Activated T-helper 2 cell treated with anti-CD3 and anti-CD28 coated beads, Interferon-gamma antibody, Interleukin-2, Interleukin-4, amounts not matched to agents 10 μg/mL and 5 μg/mL and 100 μg/mL, durations not matched to agents 14 hours and 24 hours and 36 hours (primary cell): ENCODE measurements around the gene PML. TPM values are rescaled to one million over a fixed set of nuclear protein-coding genes. Genes with fewer than 3 reads are reported as not detected.
A peak's percentile ranks its signal among the peaks of the same experiment; 100 is the strongest.
"Not testable (repeated sequence)": the region's sequence is repeated elsewhere in the genome, so short reads cannot be mapped to it uniquely, and the experiment has no call there.

Experiments used
- DNase-seq: peaks from one replicate; pipeline ENCODE4 v3.0.0; 2021; ENCODE audit warnings: low spot score
- H3K27ac Mint-ChIP-seq: one replicate; pipeline ENCODE4 v1.8.0; 2021; ENCODE audit warnings: mixed read lengths
- H3K27me3 Mint-ChIP-seq: one replicate; pipeline ENCODE4 v1.8.0; 2021; ENCODE audit warnings: low read depth, mixed read lengths
- H3K36me3 Mint-ChIP-seq: one replicate; pipeline ENCODE4 v1.8.0; 2021; ENCODE audit warnings: low read depth, mixed read lengths
- H3K4me1 Mint-ChIP-seq: one replicate; pipeline ENCODE4 v1.8.0; 2021; ENCODE audit warnings: low read depth, mixed read lengths
- H3K4me3 Mint-ChIP-seq: one replicate; pipeline ENCODE4 v1.8.0; 2021; ENCODE audit warnings: low read depth, mild to moderate bottlenecking, moderate library complexity, mixed read lengths
- H3K9me3 Mint-ChIP-seq: one replicate; pipeline ENCODE4 v1.8.0; 2021; ENCODE audit warnings: mixed read lengths
- intact Hi-C: fragments of 100-400 bp; cut with micrococcal nuclease; formaldehyde crosslinking; loops from one replicate; pipeline ENCODE4 v1.15.1; 2023
- total RNA-seq: library from RNA; stranded (reverse); gene quantifications from 2 replicates; pipeline ENCODE4 v1.2.3, GENCODE V29; 2022

PML gene
- total RNA-seq, 1 donor from 2014 or later, result 64.5 TPM

DNA sequence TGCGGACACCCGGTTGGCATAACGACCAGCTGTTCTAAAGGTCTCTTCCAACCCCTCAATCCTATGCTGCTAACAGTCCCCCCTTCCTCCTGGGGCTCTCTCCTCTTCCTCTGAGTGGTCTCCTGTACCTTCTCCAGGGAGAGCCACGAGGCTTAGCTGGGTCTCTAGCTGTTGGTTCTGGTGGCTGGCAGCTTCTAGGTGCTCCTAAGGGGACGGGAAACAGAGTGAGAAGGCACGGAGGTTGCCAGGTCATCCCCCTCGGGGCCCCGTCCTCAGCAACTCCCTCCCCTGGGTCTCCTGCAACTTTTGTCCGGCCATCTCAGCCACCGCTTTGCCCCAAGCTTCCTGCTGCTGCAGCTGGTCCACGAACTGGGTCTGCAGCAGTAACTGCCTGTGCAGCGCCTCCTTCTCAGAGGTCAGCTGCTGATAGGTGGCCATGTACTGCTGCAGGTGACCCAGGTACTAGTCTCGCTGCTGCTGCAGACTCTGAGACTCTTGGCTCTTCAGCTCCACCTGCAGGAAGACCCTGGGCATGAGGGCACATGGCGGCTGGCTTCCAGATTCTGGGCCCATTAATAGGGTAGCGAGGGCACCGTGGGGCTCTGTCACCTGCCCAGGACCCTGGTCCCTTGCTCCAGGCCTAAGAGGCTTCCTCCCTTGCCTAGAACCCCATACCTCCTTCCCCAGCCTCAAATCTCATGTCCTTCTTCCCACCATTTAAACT lies 78.3 kb downstream of the PML start:
- H3K27ac Mint-ChIP-seq, intact Hi-C loops, H3K9me3 Mint-ChIP-seq, H3K27me3 Mint-ChIP-seq, H3K36me3 Mint-ChIP-seq, H3K4me3 Mint-ChIP-seq, H3K4me1 Mint-ChIP-seq: not testable (repeated sequence)
- peak; percentile 27 for DNase-seq

DNA sequence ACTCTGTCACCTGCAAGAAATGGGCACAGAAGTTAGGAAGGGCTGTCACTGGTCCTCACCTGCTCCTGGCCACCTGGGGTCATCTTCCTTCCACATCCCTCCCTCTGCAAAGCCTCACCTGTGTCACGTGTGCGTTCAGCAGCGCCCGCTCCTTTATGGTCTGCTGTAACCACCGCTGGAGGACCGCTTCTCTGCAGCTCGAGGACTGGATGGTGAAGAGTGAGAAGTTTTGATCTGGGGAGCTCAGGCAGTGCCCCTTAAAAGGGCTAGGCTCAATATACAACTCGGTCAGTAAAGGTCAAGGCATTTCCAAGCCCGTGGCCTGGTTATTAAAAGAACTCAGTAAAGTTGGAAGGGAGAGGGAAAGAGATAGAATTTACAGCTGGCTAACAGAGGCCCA lies 81.3 kb downstream of the PML start:
- H3K36me3 Mint-ChIP-seq, H3K27me3 Mint-ChIP-seq, intact Hi-C loops, H3K4me3 Mint-ChIP-seq, H3K9me3 Mint-ChIP-seq, DNase-seq, H3K4me1 Mint-ChIP-seq, H3K27ac Mint-ChIP-seq: not testable (repeated sequence)

DNA sequence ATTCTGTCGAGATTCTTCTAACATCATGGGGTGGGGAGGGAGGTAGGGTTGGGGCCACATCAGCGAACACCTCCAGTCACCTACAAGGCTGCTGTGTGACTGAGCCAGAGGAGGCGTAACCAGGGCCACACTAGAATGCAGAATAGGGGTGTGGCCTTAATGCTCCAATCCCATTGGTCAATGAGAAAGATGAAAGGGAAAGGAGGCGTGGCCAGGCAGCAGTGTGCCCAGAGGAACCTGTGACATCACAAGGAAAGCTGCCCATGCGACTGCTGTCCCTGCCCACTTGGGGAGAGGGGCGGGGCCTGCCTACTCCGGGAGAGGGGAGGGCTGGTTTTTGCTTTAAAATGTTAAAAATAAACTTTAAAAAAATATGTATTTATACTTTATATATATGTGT lies 87.9 kb downstream of the PML start, which contains the start of gene GOLGA6A:
GOLGA6A (minus strand) TSS at position 101 of the 400 bp plus-strand sequence; CDS start at position 60, 41 bp downstream.
- H3K4me1 Mint-ChIP-seq, H3K4me3 Mint-ChIP-seq, intact Hi-C loops, H3K36me3 Mint-ChIP-seq, H3K27me3 Mint-ChIP-seq, H3K27ac Mint-ChIP-seq, DNase-seq, H3K9me3 Mint-ChIP-seq: not testable (repeated sequence)

DNA sequence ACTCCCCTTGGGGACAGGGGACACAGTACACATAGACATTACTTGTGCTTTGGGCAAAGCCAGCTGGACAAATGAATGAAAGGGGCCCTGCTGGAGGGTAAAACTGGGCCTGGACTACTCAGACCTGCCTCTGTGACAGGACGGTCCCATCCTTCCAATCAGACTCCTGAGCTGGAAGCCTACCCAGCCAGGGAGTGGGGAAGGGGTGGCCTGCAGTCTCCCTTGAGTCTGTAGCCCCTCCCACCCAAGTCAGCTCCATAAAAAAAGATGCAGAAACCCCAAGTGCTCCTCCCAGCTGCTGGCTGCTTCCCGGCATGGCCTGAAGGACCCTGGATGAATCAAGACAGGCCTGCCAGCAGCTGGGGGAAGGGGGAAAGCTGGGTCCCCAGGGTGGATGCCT lies 100.1 kb downstream of the PML start:
- H3K4me3 Mint-ChIP-seq, H3K36me3 Mint-ChIP-seq, intact Hi-C loops, DNase-seq, H3K27me3 Mint-ChIP-seq, H3K27ac Mint-ChIP-seq, H3K4me1 Mint-ChIP-seq, H3K9me3 Mint-ChIP-seq: not testable (repeated sequence)

DNA sequence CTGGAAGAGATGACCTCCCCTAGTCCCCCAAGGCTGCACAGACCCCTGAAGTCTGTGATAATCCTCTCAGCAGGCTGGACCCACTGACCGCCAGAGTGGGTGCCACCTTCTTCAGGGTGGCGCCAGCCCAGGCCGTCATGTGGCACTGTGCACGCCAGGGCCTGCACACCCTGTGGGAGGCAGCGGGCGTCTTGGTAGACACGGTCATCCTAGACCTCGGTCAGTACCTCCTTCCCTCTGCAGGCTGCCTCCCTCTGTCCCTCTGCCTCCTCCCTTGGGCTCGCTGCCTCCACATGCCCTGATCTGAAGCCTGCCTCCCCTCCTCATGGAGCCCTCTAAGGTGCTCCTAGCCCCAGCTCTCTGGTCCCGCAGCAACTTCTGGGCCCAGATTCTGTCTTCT lies 101.1 kb downstream of the PML start:
- intact Hi-C loops, result not testable (repeated sequence)

DNA sequence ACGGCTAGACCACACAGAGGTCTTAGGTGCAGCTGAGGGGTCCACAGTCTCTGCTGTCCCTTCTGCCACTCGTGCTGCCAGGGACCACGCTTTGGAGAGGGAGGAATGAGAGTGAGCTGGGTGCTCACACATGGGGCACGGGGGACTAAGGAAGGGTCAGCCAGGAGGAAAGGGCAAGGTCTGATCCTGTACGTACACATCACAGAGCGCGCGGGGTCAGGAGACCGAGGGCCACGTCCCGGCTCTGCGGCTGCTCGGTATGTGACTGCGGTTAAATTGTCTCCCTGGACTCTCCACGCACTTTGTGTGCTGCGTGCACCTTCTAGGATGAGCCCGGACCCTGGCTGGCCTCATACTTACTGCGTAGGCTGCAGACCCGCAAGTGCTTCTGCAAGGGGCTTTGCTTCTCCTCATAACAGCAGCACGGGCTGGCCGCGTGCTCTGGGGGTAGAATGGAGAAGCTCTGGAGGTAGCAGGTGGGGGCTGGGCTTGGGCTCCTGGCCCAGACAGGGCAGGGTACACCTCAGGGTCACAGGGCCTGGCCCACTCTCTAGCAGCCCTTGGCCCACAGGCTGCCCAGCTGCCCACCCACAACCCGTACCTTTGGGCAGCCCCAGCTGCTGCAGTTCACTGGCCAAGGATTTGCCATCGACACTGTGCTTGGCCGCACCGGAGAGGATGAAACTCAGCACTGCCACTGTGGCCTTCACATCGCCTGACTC lies 102.4 kb downstream of the PML start:
- H3K27me3 Mint-ChIP-seq, intact Hi-C loops, H3K27ac Mint-ChIP-seq, H3K4me3 Mint-ChIP-seq, H3K36me3 Mint-ChIP-seq, H3K4me1 Mint-ChIP-seq, H3K9me3 Mint-ChIP-seq, DNase-seq: not testable (repeated sequence)

More for the DNA sequence above, 101.1 kb downstream of the PML start:
- not testable (repeated sequence) for H3K9me3 Mint-ChIP-seq, H3K27ac Mint-ChIP-seq, H3K27me3 Mint-ChIP-seq, DNase-seq, H3K4me3 Mint-ChIP-seq, H3K36me3 Mint-ChIP-seq, H3K4me1 Mint-ChIP-seq

Other genes with a start within 250 kb of the PML start
- gene INSYN1, start 241.4 kb upstream of the PML start, total RNA-seq, result not detected in 2 replicates
- gene TBC1D21, start 121.2 kb upstream of the PML start, total RNA-seq, result not detected in 2 replicates
- 0.84 and 0.99 TPM in 2 replicates for gene LOXL1, start 68.3 kb upstream of the PML start, total RNA-seq
- gene STOML1, start 2.4 kb upstream of the PML start, total RNA-seq, result 8.6 and 9.2 TPM in 2 replicates
- gene GOLGA6A, start 87.8 kb downstream of the PML start, total RNA-seq, result not detected in 2 replicates
- not detected in 2 replicates for gene ISLR2, start 135.9 kb downstream of the PML start, total RNA-seq
- not detected in 2 replicates for gene ISLR, start 179.0 kb downstream of the PML start, total RNA-seq
- gene STRA6, start 208.1 kb downstream of the PML start, total RNA-seq, result not detected in 2 replicates
- not detected in 2 replicates for gene CCDC33, start 241.6 kb downstream of the PML start, total RNA-seq